Stimulated activated CD8-positive, alpha-beta memory T cell treated with anti-CD3 and anti-CD28 coated beads, Interleukin-15, amount 100 ng/mL, for 4 hours (primary cell): ENCODE results near the gene LPP.

Source experiments
- DNase-seq, 2 donors: peaks; one replicate each; pipeline ENCODE4 v3.0.0-alpha.2; 2020; ENCODE audit warnings: low read depth in 2 of 2

Gene LPP

DNA sequence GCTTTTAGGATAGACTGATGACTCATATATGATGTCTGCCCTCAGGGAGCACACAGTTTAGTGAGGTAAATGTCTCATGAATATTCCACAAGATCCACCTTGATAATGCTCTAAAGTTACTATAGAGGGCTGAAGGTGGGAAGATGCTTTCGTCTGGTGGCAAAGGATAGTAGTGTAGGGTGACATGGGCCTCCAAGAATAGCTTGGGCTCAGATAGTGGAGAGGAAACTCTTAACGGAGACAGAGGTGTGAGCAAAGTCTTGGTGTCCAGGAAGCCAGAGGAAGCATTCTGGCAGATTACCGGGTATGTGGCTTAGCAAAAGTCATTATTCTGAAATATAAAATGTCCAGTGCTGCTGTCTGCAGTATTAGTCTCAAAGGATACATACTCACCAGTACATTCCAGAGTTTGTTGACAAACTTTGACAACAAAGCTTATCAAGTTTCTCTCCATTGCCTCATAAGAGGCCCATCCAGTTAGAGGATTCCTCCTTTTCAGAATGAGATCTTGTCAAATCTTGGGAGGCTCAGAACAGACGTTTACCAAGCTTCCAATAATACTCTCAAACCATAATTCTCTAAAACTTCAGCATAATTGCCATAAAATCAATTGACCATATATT lies 316.7 kb downstream of the LPP start:
- no peak for DNase-seq

DNA sequence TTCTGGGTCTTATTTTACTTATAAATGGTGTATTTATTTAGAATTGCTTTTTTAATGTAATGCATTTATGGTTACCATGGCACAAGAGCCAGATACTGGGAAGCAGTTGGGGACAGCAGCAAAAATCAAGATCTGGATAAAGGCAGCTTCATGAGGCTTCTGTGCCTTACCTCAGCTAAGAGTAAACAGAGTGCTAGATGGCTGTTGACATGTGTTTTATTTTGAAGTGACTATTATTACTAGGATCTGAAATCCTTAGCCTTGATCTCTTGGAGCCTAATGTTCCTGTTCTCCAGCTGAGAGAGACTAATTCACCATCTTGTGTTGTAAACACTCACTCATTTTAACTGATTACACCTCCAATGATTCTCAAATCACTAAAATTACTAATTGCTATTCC lies 317.8 kb downstream of the LPP start:
- DNase-seq = no peak

DNA sequence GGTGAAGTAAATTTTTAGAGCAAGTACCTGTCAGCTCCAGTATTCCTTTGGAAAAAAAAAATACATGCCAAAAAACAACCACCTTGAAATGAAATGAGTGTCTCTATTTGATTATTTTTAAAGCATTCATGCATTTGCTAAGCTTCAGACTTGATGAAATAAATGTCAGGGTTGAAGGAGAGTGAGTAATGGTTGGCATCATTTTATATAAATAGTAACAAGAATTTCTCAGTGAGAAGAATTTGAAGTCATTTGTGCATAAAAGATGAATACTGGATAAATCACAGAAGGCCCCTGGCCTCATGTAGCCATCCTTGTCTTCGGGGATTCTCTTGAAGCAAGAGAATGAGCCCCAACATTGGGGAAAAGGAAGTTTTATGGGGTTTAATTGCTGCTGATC lies 318.4 kb downstream of the LPP start:
- DNase-seq = no peak

DNA sequence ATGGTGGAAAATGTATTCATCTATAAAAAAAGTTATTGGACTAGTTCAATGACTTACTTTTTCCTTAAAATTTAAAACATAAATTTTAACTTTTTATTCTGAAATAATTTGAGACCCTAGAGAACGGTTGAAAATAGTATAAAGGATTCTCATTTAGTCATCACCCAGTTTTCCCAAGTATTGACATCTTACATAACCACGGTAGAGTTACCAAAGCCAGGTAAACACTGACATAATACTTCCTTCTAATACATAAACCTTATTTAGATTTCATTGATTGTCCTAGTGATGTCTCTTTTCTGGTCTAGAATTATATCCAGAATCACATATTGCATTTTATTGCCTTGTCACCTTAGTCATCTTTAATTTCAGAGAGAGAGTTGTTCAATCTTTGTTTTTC lies 319.1 kb downstream of the LPP start:
- no peak for DNase-seq

DNA sequence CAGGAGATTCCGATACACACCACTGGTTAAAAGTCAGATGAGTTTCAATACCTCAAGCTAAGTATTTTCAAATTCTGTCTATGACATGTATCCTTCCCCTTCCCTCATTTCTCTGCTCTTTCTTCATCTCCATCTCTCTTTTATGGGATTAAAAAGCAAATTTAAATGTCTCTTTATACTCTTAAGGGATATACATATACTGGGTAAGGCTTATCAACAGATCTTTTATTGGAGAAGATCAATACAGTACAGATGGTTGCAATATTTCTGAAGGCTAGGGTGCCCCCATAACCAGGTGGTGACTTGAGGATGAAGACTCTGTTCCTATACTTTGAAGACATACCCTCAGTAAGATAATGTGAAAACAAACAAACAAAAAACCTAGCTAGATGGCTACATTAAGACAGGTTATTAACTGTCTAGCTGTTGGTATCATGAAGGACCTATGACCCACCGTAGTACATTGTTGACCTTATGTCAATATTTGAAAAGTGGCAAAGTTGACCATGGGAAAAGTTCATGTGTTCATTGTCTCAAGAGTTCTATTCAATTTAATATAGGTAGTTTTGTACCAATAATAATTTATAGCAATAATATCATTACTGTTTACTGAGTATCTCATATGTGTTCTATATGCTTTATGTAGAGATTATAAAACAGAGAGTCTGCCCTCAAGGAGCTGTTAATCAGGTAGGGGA lies 319.8 kb downstream of the LPP start:
- DNase-seq = no peak

DNA sequence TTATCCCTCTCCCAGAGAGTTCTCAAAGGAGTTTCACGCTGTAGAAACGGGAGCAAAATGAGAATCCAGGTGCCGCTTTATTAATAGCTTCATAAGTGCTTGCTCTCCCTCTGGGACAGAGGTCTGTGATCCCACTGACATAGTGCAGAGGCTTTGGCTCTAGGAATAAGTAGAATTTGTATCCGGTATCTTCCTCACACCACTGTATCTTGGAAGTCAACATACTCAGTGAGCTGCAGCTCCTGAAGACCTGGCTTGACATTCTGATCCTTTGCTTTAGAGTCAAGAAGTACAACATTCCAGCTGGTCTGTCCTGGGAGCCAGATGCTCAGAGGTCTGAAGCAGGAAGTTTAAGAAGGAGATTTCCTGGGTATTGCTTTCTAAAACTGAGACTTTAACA lies 323.0 kb downstream of the LPP start:
- no peak for DNase-seq

DNA sequence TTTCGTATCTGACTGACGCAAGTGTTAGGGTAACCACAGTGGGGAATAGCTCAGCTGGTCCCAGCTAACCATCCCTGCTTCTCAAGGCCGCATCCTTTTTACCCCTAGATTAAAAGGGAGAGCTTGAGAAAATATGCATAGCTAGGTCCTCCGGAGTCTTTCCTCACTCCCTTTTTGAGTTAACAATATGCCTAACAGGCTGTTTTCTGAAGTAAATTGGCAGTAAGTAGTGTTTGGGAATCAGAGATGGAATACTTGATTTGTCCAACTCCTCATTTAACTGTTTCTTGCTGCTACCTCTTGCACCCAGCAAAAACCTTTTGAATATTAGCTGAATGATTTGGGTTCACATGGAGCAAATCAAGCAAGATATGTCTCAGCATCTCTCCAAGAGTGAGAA lies 326.1 kb downstream of the LPP start:
- DNase-seq = no peak

DNA sequence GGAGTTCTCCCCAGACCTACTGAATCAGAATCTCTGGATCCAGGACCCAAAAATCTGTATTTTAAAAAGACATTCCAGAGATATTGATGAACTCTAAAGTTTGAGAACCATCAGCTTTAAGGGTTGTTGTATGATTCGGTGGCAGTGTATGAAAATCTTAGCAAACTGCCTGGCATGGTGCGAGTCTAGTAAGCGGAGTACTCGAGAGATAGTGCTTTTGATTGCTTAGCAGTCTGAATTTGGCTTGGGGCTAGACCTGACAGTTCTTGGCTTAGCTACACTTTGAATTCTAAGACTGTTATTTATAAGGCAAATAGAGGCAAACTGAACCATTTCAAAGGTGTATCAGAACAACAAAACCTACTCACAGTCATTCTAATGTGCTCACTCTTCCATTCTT lies 329.0 kb downstream of the LPP start:
- no peak for DNase-seq

DNA sequence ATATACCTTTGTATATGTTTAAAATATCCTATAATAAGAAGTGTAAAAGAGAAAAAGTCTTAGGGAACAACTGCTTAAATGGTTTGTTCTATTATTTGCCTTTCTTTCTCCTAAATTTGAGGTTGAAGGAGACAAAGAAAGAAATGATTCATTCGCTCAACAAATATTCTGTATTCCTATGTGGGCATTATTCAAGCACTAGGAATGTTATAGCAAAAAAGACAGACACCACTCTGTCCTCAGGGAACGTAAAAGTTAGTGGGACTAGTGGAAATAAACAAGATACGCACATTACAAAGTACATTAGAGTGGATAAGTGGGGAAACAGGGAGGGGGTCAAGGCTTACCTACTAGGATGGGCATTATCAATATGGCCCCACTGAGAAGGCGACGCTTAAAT lies 332.2 kb downstream of the LPP start:
- DNase-seq = no peak

DNA sequence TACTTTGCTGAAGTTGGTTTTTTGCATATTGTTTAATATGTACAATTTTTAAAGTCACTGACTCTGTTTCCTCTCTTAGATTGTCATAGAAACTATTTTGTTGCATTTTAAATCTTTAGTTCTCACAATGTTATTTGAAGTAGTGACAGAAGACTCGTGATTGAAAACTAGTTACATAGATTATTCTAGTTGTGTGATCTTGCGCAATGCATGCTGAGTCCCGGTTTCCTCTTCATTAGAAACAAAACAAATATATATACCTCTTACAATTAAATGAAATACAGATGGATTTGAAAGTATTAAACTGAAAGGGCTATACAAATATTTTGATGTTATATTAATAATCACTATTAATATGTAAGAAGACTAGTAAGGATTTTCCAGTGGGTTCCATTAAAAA lies 333.0 kb downstream of the LPP start:
- DNase-seq = no peak

DNA sequence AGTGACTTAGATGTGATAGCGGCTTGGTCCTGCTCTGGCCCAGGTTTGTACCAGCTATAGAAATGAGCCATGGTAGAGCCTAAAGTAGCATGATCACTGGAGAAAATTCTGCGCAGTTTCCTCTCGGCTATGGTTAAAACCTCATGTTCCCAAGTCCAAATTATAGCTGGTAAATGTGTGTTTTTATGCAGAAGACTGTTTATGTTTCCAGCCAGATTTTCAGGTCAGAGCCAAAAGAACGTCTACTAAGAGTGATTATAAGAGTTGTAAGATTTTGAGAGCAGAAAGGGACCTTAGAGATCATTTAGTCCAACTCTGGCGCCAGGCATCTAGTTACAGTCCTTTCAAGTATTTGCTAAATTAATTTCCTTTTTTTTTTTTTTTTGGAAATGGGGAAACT lies 333.7 kb downstream of the LPP start:
- DNase-seq = no peak

DNA sequence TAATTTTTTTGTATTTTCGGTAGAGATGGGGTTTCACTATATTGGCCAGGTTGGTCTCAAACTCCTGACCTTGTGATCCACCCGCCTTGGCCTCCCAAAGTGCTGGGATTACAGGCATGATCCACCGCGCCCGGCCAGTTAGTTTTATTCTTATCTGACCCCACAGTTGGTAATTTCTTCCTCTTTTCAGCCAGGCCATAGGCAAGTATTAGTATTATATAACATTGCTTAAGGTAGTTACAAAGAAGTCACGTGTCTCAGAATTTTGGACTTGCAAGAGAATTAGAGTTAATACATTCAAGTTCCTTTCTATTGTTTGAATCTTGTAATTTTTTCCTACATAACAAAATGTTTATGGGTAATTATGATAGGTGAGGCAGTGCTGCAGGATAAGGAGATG lies 334.8 kb downstream of the LPP start:
- DNase-seq = no peak

DNA sequence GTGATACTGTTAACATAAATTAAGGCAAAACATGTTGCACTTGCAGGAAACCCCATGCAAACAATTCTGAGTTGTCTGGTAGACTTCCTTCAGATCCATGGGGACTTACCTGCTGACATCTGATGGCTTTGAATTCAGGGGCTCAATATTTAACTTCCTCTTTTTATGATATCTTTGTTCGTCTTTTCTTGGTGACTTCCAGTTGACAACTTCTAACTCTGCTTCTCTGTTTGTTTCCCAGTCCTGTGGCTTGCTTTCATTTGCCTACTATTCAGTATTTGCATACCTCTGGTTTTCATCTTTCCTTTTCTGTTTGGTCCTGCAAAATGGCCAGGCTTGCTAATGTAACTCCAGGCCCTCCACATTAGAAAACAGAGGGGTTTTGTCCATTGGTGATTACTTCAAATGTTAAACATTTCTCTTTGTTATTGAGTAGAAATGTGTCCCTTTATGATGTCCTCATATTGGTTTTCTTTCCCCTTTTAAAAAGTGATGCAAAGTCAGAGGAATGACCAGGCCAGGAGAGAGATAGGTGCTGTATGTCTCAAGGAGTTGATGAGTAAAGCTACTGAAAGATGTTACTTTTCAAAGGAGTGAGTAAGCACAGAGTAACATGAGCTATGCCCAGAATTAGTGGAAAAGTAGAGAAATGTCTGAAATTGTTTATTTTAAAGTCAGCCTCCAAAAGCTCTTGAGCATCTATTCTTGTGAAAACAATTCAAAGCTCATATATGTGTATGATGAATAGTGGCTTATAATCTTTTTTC lies 335.9 kb downstream of the LPP start:
- DNase-seq = no peak

DNA sequence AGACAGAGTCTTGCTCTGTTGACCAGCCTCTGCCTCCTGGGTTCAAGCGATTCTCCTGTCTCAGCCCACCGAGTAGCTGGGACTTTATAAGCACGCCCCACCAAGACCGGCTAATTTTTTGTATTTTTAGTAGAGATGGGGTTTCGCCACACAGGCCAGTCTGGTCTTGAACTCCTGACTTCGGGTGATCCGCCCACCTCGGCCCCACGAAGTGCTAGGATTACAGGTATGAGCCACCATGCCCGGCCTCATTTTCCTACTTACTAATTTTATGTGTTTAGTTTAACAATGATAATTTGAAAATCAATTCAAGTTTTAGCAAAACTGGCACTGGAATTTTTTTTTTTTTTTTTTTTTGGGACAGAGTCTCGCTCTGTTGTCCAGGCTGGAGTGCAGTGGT lies 336.5 kb downstream of the LPP start:
- no peak for DNase-seq

DNA sequence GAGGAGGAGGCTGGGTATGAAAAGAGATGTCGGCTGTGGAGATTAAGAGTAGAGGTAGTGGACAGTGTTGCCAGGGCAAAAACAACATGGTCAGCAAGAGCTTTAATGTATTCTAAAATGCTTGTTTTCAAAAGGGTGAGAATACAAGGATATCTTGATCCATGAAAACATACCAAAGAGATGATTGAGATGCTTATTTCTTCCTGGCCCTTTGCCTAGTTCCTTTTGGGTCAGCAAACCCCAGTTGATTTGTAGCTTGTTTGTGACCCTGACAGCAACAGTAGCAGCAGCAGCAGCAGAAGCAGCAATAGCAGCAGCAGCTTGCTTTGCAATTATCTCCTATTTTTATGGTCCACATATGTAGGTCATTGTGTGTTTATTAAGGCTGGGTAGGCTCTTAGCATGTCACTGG lies 337.3 kb downstream of the LPP start:
- DNase-seq = no peak

DNA sequence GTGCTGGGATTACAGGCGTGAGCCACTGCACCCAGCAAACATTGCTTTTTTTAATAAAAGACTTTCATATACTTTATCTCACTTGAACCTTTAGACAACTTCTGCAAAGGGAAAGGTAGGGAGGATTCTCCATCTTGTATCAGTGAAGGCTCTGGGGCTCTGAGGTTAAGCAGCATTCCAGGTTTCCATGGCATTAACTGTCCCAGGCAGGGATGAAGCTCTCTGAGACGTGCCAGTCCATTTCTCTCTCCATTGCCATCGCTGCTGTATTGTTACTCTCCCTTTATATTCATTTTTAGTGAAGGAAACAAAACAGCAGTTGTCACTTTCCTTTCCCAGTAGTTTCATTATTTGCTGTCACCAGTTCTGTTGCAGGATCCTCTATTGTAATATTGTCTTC lies 342.4 kb downstream of the LPP start:
- no peak for DNase-seq

DNA sequence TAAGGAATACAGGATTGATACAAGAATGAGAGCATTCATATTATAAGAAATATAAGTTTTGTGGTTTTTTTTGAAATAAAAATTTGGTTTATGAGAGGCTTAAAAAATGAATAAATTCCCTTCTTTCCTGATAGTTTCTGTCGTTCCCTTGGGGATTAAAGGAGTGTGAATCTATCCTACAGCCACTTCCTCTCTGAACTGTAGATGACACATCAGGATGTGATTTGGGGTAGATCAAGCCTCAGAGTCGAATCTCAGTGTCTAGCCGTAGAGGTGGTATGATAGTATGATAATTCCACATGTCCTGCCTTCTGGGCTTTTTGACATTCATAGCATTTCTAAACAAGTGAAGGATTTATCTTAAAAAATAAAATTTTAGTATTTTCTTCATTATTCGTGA lies 343.1 kb downstream of the LPP start:
- DNase-seq = no peak

DNA sequence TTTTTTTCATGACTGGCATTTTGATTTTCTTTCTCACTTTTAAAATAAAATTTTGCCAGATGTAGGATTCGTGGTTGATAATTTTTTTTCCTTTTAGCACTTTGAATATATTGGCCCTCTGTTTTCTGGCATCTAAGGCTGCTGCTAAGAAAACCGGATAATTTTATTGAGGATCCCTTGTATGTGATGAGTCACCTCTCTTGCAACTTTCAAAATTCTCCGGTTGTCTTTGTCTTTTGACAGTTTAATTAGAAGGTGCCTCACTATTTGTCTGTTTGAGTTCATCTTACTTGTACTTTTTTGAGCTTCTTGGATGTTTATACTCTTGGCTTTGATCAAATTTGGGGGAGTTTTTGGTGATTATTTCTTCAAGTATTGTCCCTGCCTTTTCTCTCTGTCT lies 349.7 kb downstream of the LPP start:
- no peak for DNase-seq

DNA sequence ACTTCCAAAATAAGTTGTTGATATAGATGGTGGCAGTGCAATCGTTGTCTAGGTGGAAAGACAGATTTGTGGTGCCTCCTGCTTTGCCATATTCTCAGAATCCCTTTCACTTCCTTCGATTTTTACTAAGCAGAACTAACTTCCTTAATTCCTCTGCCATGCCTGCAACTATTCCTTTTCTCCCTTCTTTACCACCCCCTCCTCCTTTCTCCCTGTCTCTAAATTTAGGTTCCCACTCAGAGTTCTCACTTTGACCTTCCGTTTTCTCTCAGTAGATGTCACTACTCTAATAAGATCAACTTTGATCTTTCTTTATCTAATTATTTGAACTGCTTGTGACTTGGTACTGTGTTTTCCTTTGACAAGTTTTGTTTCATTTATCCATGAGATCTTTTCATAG lies 351.2 kb downstream of the LPP start:
- no peak for DNase-seq

DNA sequence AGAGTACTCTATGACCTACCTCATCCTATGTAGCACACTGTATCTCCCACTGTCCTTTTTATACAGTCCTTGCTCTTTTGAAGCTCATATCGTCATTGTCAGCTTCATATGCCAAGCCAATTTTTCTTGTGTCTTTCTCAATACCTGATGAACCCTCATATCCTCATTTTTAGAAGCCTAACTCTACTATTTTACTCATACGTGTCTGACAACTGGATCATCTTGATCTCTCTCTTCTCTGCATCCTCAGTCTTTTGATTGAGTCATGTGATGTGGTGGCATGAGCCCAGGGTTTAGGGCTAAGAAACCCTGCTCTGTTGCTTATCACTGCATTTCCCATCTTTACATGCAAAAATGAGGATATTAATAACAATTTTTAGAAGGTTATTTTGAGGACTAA lies 352.0 kb downstream of the LPP start:
- DNase-seq = no peak

DNA sequence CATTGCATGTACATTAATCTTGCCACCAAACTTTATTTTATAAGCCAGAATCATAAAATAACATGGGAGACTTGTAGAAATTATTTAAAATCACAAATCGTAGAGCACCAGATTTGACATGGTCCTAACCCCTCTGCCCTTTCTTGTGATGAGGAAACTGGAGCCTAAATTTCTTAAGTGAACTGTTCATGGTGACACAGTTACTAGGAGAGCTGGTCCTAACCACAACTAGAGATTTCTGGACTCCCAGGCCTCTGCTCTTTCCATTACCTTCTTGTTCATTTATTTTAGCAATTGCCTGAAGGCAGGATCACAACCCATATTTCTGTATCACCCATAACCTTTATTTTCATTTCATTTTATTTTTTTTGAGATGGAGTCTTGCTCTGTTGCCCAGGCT lies 352.5 kb downstream of the LPP start:
- no peak for DNase-seq

DNA sequence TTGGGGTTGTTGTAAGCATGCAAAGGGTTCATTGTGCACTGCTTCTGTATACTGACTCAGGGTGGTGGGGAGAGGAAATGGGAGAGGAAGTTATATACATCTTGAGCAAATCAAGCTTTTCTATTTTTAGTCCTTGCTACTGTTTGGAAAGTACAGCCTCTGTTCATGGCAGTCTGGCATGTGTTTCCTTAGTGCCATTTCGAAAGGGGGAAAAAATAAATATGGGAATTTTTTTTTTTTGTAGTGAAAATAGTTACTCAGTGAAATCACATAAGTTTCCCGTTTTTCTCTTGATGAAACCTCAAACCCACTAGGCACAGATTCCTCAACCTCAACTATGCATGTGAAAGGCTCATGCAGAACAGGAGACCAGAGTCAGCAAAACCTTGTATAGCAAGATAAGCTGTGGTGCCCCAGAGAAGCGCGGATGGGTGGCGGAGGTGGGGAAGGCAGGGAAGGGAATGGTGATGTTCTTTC lies 353.3 kb downstream of the LPP start:
- no peak for DNase-seq

DNA sequence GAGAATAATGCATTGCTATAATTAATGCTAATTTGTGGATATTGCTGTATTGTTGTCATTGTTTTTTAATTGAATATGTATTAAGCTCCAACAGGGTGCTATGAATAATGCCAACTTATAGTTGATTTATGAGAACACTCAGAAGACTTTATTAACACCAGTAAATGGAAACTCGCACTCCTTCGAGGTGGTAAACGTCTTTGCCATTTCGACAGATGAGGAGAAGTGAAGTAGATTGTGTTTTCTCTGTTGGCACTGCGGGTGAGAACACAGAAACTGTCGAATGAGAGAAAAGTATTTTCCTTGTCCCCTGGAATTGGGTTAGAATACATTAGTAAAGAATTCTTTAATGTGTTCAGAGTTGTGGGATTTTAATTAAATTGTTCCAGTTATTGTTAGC lies 354.5 kb downstream of the LPP start:
- no peak for DNase-seq
